ENCODE results near the gene B4GALT1.

The B4GALT1 gene

DNA sequence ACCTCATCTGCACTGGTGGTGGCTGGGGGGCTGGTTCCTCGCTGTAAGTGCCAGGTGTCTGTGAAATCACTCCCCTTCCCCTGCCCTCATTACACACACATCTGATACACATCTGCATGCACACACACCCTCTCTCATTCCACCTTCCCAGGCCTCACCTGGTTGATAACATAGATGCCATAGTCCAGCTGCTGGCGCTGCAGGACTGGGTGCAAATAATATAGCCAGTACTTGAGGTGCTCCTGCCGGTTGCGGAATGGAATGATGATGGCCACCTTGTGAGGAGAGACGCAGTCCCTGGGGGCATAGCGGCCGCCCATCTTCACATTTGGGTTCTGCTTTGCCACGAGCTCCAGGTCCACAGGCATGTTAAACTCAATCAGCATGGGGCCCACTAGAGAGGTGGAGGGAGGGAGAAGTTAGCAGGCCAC lies 32.1 kb downstream of the B4GALT1 start:
- peaks cover 56% of the 10 kb centered on the region for H3K4me1 Mint-ChIP-seq
- H3K36me3 Mint-ChIP-seq = peaks cover 35% of the 10 kb centered on the region
- H3K27me3 Mint-ChIP-seq = no peaks in the 10 kb centered on the region
- no peaks in the 10 kb centered on the region for H3K9me3 Mint-ChIP-seq
- no peak for DNase-seq
- H3K27ac Mint-ChIP-seq = no peak overlapping the region
- CTCF ChIA-PET = interaction anchor here (3.0 kb wide), 1 partner anchor 10 kb away, joined by 8 read pairs; no protein-coding TSS in a partner anchor
- H3K4me3 Mint-ChIP-seq = no peak overlapping the region

DNA sequence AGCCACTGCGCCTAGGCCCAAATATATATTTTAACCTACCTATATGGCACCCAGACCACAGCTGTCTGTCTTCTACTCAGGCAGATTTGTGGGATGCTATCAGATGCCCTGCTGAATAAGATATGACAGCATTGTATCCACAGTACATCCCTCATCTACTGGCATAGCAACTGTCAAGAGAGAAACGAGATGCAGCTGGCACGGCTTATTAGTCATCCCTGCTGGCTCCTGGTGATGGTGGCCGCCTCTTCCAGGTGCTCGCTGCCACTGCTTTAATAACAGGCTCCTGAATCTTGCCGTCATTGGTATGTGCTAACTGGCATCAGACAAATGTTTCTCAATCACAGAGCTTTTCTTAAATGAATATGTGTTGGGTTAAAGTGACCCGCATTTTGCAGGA lies 34.0 kb downstream of the B4GALT1 start:
- Mint-ChIP-seq H3K9me3 (no peaks in the 10 kb centered on the region), H3K4me3 (no peak overlapping the region), H3K27me3 (no peaks in the 10 kb centered on the region), H3K4me1 (peaks cover 42% of the 10 kb centered on the region), H3K27ac (no peak overlapping the region), H3K36me3 (peaks cover 45% of the 10 kb centered on the region)
- DNase-seq = no peak
- CTCF ChIA-PET = interaction anchor here (1.3 kb wide), 1 partner anchor 37 kb away, joined by 4 read pairs; no protein-coding TSS in a partner anchor

DNA sequence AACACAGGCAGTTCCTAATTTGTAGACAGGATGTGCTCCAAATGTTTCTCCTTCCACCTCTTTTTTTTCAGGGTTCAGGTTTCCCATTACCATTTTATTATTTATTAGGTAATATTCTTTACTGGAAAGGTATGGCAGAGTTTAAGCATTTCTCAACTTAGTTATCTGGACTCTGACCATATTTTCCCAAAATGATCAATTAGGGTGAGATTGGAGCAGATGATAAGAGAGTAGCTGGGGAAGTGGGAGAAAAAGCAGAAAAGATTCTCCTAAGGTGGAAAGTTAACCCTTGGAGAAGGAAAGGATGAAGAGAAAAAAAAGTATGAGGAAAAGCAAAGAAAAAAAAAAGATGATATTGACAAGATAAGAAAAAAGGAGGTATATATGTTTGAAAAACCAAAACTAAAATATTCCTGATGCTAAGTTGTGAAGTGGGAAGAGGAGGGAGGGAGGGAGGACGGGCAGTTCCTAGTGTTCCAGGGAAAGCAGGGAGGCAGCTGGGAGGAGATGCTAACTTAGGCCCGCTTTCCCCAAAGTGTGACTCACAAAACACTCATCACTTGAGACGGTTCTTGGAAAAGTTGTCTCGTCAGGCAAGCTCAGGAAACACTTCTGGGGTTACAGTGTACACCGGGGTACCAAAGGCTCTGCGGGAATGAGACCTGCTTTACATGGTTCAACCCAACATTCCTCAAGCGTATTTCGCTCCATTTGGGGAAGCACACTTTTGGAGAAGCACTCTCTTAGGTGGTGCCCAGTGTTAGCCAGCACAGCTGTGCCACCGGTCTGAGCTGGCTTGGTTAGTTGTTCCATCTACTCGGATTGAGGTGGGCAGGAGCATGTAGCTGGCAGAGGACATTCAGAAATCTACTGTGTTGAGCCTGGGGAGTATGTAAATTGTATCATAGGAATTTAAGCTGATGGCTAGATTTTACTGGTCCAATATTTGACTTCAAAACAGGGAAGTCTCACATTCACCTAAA lies 35.1 kb downstream of the B4GALT1 start:
- Mint-ChIP-seq H3K36me3 (peaks cover 54% of the 10 kb centered on the region), H3K4me3 (no peak overlapping the region), H3K4me1 (peaks cover 31% of the 10 kb centered on the region), H3K27me3 (no peaks in the 10 kb centered on the region), H3K27ac (peak overlapping the region; percentile 22), H3K9me3 (no peaks in the 10 kb centered on the region)
- no peak for DNase-seq
- CTCF ChIA-PET = interaction anchor here (0.8 to 1.3 kb wide), 2 partner anchors 38 to 39 kb away, joined by 4 read pairs; no protein-coding TSS in a partner anchor

DNA sequence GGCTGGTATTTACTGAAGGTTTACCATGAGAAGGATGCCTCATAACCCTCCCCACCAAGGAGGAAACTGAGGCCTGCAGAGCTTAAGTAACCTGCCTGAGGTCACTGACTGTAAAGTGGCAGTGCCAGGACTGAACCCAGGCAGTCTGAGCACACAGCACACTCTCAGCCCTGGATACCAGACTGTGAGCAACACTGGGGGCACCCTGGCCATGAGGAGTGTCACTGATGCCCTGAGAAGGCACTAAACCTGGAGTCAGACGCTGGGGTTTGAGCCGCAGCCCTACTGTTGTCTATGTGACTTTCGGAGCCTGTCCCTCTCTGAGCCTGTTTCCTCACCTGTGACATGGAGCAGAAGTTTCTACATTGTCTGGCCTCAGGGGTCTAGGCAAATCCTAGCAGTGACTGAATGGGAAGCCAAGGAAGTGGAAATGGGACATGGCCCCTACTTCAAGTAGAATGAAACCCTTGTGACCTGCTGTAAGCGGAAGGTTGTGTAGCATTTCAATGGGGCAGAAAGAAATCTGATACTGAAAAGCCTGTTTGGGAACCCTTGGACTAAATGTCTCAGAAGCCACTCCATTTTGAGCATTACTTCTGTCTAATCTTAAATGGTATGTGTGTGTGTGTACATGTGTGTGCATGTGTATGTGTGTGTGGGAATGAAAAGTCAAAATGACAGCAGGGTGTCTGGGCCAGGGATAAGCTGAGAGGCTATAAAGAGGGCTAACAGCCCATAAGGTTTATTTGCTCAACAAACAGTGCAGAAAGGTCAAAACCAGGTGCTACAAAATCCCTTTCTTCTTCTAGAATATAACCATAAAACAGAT lies 36.0 kb downstream of the B4GALT1 start:
- no peak for DNase-seq
- CTCF ChIA-PET = interaction anchor here (0.8 kb wide), 2 partner anchors 39 to 40 kb away, joined by 4 read pairs; no protein-coding TSS in a partner anchor
- H3K36me3 Mint-ChIP-seq = peaks cover 56% of the 10 kb centered on the region
- H3K9me3 Mint-ChIP-seq = no peaks in the 10 kb centered on the region
- no peaks in the 10 kb centered on the region for H3K27me3 Mint-ChIP-seq
- no peak overlapping the region for H3K4me3 Mint-ChIP-seq
- peak overlapping the region; percentile 67 for H3K27ac Mint-ChIP-seq
- peaks cover 22% of the 10 kb centered on the region for H3K4me1 Mint-ChIP-seq

DNA sequence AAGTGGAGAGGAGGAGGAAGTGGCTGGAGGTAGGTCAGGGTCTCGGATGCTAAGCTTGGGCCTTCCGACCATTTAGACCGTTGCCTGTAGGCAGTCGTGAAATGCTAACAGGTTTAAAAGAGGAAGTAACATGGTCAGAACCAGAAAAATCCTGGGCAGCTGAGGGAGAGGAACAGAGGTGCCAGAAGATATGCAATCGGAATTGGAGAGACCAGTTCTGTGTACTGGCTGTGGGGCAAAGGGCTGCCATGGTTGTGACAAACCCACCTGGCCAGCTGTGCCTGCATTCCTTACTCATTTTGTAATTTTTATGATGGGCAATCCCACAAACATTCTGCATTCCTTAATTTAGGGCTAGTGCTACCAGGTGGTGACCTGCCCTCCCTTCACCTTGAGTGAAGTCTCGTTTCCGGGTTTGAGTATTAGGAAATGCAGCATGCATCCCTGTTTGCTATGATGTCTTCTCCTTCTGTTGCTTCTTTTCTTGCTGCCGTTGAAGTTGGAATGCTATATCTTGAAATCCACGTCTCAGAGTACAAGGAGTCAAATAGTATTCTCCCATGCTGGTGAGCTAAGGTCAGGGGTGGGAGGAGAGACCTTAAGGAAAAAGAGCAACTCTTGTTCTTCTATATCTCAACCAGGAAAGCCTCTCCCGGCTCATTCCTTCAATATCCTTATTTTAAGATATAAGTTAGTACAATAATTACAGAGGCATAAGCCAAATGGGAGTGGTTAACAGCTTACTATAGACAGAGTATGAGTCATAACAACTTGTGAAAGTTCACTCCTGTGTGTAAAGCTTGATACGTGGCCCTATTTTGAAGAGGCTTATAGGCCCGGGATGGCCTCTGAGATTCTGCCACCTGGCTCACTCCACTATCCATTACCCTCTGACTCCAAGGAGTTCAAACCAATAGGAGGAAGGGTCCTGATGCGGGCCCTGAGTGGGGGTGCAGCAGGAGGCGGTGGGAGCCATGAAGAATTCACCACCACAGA lies 37.0 kb downstream of the B4GALT1 start:
- CTCF ChIA-PET = interaction anchor here (0.8 to 1.8 kb wide), 2 partner anchors 40 to 96 kb away, joined by 4 to 5 read pairs; no protein-coding TSS in a partner anchor
- no peaks in the 10 kb centered on the region for H3K27me3 Mint-ChIP-seq
- DNase-seq = peak; percentile 21
- peak overlapping the region; percentile 67 for H3K27ac Mint-ChIP-seq
- peaks cover 14% of the 10 kb centered on the region for H3K4me1 Mint-ChIP-seq
- H3K4me3 Mint-ChIP-seq = no peak overlapping the region
- peaks cover 57% of the 10 kb centered on the region for H3K36me3 Mint-ChIP-seq
- no peaks in the 10 kb centered on the region for H3K9me3 Mint-ChIP-seq

DNA sequence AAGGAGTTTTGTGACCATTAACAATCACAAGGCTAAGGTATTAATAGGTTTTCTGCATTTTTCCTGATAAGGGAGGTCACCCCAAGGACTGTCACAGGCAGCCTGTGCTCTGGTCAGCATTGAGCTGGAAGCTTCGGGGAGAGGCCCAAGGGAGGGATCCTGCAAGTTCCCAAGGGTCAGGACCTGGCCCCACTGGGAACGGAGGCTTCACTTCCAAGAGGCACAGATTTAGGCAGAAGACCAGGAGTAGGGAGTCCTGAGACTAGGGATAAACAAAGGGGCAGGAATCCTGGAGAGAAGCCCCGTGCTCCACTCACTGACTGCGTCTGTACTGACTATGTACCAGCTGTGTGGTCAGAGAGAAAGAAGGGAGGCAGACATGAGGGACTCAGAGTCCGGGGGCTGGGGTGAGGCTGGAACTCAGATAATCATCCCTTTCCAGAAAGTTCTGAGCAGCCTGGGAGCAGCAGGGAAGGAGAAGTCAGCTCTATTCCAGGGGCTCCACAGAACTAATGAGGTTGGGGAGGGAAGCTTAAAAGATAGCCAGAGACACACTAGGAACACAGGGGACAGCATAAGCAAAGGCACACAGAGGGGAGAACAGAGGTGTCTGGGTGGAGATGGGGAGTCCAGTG lies 37.8 kb downstream of the B4GALT1 start:
- Mint-ChIP-seq H3K27ac (peak overlapping the region; percentile 24), H3K4me1 (peaks cover 17% of the 10 kb centered on the region), H3K9me3 (no peaks in the 10 kb centered on the region), H3K4me3 (no peak overlapping the region), H3K27me3 (no peaks in the 10 kb centered on the region), H3K36me3 (peaks cover 54% of the 10 kb centered on the region)
- CTCF ChIA-PET = interaction anchor here (1.8 kb wide), 1 partner anchor 97 kb away, joined by 5 read pairs; no protein-coding TSS in a partner anchor
- DNase-seq = no peak

DNA sequence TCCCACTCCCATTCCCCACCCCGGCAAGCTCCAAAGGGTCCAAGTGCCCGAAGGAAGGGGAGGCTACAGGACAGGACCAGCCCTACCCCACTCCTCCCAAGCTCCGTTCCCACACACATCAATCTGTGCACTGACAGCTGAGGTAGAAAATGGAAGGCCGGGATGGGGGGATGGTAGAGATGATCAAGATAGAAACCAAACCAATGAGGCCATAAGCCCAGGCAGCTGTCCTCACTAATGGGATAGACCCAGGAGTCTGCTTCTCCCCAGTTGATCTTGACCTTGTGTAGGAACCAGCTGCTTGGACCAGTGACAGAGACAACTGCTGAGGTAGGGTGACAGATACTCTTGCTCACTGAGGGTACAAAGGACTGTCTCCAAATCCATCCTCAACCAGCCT lies 38.6 kb downstream of the B4GALT1 start:
- no peaks in the 10 kb centered on the region for H3K9me3 Mint-ChIP-seq
- CTCF ChIA-PET = interaction anchor here (1.8 kb wide), 1 partner anchor 97 kb away, joined by 5 read pairs; no protein-coding TSS in a partner anchor
- peaks cover 48% of the 10 kb centered on the region for H3K36me3 Mint-ChIP-seq
- peaks cover 17% of the 10 kb centered on the region for H3K4me1 Mint-ChIP-seq
- no peaks in the 10 kb centered on the region for H3K27me3 Mint-ChIP-seq
- H3K27ac Mint-ChIP-seq = no peak overlapping the region
- DNase-seq = no peak
- H3K4me3 Mint-ChIP-seq = no peak overlapping the region

DNA sequence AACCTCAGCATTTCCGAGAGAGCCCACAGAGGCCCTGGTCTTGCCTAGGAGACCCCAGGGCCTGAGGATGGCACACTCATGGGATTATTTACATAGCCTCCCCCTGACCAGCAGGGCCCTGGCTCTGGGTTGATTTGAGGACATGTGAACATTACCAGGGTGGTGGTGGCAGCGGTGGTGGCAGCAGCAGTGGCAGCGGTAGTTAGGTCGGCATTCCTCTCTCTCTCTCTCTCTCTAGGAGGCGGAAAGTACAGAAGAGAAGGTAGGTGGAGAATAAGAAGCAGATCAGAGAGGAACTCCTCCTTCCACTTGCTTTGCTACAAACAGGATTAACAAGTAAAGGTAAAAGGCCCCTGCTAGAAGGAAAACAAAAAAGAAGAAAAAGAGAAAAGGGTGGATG lies 39.3 kb downstream of the B4GALT1 start:
- H3K36me3 Mint-ChIP-seq = peaks cover 46% of the 10 kb centered on the region
- CTCF ChIA-PET = no interaction called here
- H3K9me3 Mint-ChIP-seq = no peaks in the 10 kb centered on the region
- H3K27ac Mint-ChIP-seq = peak overlapping the region; percentile 0
- peaks cover 17% of the 10 kb centered on the region for H3K4me1 Mint-ChIP-seq
- no peak overlapping the region for H3K4me3 Mint-ChIP-seq
- no peak for DNase-seq
- H3K27me3 Mint-ChIP-seq = no peaks in the 10 kb centered on the region

DNA sequence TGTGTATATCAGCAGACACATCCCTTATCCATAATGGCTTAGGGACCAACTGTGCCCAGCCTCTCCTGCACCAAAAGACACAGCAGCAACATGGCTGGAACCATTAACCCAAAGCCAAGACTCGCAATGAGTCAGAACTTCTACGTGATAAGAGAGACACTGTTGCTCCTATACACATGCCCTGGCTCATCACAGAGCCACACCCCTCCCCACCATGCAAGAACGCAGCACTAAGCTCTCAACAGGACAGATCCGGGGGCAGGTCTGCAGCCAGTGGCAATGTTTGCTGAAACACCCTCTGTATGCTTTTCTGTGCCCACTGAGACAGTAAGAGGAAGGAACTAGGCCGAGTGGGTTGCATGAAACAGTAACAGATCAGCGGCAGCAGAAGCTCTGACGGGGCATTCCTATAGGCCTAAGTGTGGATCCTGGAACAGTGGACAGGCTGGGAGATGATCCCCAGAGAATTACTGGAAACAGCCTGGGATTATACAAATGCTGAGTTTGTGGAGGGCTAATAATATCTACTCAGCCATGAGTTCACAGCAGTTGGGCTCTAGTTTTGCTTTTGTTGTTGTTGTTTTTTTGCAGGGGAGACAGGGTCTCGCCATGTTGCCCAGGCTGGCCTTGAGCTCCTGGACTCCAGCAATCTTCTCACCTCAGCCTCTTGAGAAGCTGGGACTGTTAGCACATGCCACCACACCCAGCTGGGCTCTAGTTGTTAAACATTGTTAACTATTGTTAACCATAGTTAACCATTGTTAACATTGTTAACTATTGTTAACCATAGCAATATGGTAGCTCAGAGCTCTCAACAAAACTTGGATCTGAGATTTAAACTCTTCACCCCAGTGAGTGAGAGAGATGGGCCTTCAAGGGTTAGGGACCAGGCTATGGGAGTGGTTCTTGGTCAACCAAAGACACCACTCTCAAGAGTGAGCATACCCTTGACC lies 41.0 kb downstream of the B4GALT1 start:
- Mint-ChIP-seq H3K4me3 (no peak overlapping the region), H3K27me3 (no peaks in the 10 kb centered on the region), H3K4me1 (peaks cover 14% of the 10 kb centered on the region), H3K27ac (no peak overlapping the region), H3K36me3 (peaks cover 41% of the 10 kb centered on the region), H3K9me3 (no peaks in the 10 kb centered on the region)
- peak; percentile 18 for DNase-seq
- CTCF ChIA-PET = interaction anchor here (1.0 to 2.4 kb wide), 2 partner anchors 10 to 17 kb away, joined by 4 to 8 read pairs; no protein-coding TSS in a partner anchor

DNA sequence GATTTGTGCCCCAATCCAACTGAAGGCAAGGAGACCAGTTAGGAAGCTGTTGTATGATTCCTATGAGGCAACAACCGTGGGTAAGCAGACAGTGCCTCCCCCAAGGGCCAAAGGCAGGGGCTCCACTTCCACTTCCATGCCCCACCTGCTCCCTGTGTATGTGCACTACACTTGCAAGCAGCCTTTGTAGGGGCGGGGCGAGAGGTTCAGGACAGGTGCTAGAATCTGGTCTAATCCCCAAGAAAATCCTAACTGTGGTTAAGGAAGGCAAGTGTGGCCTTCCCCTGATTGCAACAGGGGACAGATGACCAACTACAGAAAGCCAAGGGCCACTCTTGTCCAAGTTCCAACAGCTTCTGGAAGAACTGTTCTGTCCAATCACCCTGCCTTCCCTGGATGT lies 41.7 kb downstream of the B4GALT1 start:
- no peak overlapping the region for H3K27ac Mint-ChIP-seq
- peak; percentile 10 for DNase-seq
- peaks cover 15% of the 10 kb centered on the region for H3K4me1 Mint-ChIP-seq
- no peaks in the 10 kb centered on the region for H3K9me3 Mint-ChIP-seq
- no peak overlapping the region for H3K4me3 Mint-ChIP-seq
- H3K27me3 Mint-ChIP-seq = no peaks in the 10 kb centered on the region
- CTCF ChIA-PET = interaction anchor here (2.4 kb wide), 1 partner anchor 11 kb away, joined by 8 read pairs; no protein-coding TSS in a partner anchor
- H3K36me3 Mint-ChIP-seq = peaks cover 39% of the 10 kb centered on the region

DNA sequence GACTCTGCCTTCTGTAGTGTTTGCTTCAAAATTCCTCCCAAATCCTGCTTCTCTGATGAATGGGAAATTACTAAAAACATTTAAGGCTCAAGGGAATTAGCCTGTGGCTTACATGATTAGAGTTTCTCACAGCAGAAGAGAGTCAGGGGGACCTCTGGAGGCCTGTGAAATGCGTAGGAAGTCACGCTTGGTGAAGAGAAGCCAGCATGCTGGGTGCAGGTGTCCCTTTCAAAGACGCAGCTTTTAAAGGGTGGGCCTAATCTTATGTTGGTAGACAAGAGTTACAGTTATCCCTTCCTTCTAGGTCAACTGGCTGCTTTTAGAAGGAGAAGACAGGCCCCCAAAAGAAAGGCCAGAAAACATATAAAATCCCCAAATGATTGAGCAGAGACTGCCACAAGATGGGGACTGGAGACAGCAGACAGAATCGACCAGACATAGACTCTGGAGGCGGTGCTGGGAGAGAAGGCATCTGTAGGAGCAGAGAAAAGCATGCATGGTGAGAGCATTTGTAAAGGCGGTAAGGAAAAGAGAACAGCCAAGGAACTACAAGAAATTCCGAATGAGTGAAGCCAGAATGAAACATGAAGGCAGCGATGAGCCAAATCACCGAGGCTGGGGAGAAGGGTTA lies 42.3 kb downstream of the B4GALT1 start:
- Mint-ChIP-seq H3K36me3 (peaks cover 42% of the 10 kb centered on the region), H3K9me3 (no peaks in the 10 kb centered on the region), H3K27ac (no peak overlapping the region), H3K4me1 (peaks cover 17% of the 10 kb centered on the region), H3K4me3 (no peak overlapping the region), H3K27me3 (no peaks in the 10 kb centered on the region)
- CTCF ChIA-PET = interaction anchor here (2.4 kb wide), 1 partner anchor 11 kb away, joined by 8 read pairs; no protein-coding TSS in a partner anchor
- peak; percentile 20 for DNase-seq
